Renal cortical epithelial cell (primary cell): ENCODE measurements around the gene ARHGEF35. TPM values are rescaled to one million over a fixed set of nuclear protein-coding genes. Genes with fewer than 3 reads are reported as not detected.
"Not testable (repeated sequence)": the region's sequence is repeated elsewhere in the genome, so short reads cannot be mapped to it uniquely, and the experiment has no call there.

Experiments used
- DNase-seq: peaks from one replicate; pipeline ENCODE4 v3.0.0-alpha.2; 2011; ENCODE audit warnings: low read depth
- total RNA-seq: library from RNA; depleted of rRNA; stranded (reverse); fragments of >200 nt; gene quantifications from 2 replicates; pipeline ENCODE4 v1.2.3, GENCODE V29; 2014

Gene ARHGEF35
- total RNA-seq, 1 donor from 2014 or later = 25.0 TPM

GRCh38 chr7:144178380-144179164, 17.1 kb downstream of the ARHGEF35 start:
- DNase-seq = peak; percentile 8

GRCh38 chr7:144174613-144175012, 21.0 kb downstream of the ARHGEF35 start:
- DNase-seq = no peak

GRCh38 chr7:144171594-144172350, 23.9 kb downstream of the ARHGEF35 start:
- not testable (repeated sequence) for DNase-seq

- DNase-seq = no peak
Observed at GRCh38 chr7:144164784-144165183, 30.8 kb downstream of the ARHGEF35 start.

- no peak for DNase-seq
Observed at GRCh38 chr7:144158861-144159260, 36.8 kb downstream of the ARHGEF35 start.

- DNase-seq = no peak
Observed at GRCh38 chr7:144148224-144148827, 47.3 kb downstream of the ARHGEF35 start.

- no peak for DNase-seq
Observed at GRCh38 chr7:144144426-144144825, 51.2 kb downstream of the ARHGEF35 start.

- no peak for DNase-seq
Observed at GRCh38 chr7:144142187-144142586, 53.4 kb downstream of the ARHGEF35 start.

- no peak for DNase-seq
Observed at GRCh38 chr7:144137501-144137900, 58.1 kb downstream of the ARHGEF35 start.

Other genes with a start within 250 kb of the ARHGEF35 start
- not detected in 2 replicates for gene OR2F1, start 241.0 kb downstream of the ARHGEF35 start, total RNA-seq
- not detected in 2 replicates for gene OR6B1, start 195.5 kb downstream of the ARHGEF35 start, total RNA-seq
- not detected in 2 replicates for gene OR2A5, start 146.9 kb downstream of the ARHGEF35 start, total RNA-seq
- not detected in 2 replicates for gene OR2A25, start 126.0 kb downstream of the ARHGEF35 start, total RNA-seq
- not detected in 2 replicates for gene OR2A12, start 109.6 kb downstream of the ARHGEF35 start, total RNA-seq
- not detected in 2 replicates for gene OR2A2, start 86.2 kb downstream of the ARHGEF35 start, total RNA-seq
- not detected in 2 replicates for gene OR2A14, start 72.7 kb downstream of the ARHGEF35 start, total RNA-seq
- 7.3 and 17.4 TPM in 2 replicates for gene CTAGE4, start 12.4 kb downstream of the ARHGEF35 start, total RNA-seq
- 0.15 TPM in 1 of 2 replicates, not detected in the other for gene OR2A42, start 43.8 kb upstream of the ARHGEF35 start, total RNA-seq
- 1.7 and 5.6 TPM in 2 replicates for gene OR2A7, start 69.0 kb upstream of the ARHGEF35 start, total RNA-seq
- gene CTAGE8, start 73.5 kb upstream of the ARHGEF35 start, total RNA-seq = 2.3 and 3.9 TPM in 2 replicates
- 0.05 TPM in 1 of 2 replicates, not detected in the other for gene OR2A1, start 116.6 kb upstream of the ARHGEF35 start, total RNA-seq
- 15.6 and 34.1 TPM in 2 replicates for gene ARHGEF5, start 159.6 kb upstream of the ARHGEF35 start, total RNA-seq
- gene NOBOX, start 207.9 kb upstream of the ARHGEF35 start, total RNA-seq = not detected in 2 replicates